ENCODE results near the gene DDX27.

- TF ChIP-seq CTCF (conservative IDR thresholded peaks at IDR 0.05; ENCODE audit: low read length): no peak
- no peak for TF ChIP-seq EZH2phosphoT487 (IDR thresholded peaks at IDR 0.05; ENCODE audit: borderline replicate concordance)
These were observed 67.7 kb downstream of the DDX27 start for GRCh38 chr20:49286689-49287551.
